ENCODE results near the gene TMEM63A.
"Not testable (repeated sequence)": the region's sequence is repeated elsewhere in the genome, so short reads cannot be mapped to it uniquely, and the experiment has no call there.

TMEM63A gene

GRCh38 chr1:225908773-225909172 is 26.6 kb upstream of the TMEM63A start:
- DNase-seq (ENCODE audit: low read depth) = no peak

GRCh38 chr1:225908013-225908640 is 25.9 kb upstream of the TMEM63A start:
- no peak for DNase-seq (ENCODE audit: low read depth)

GRCh38 chr1:225907341-225907740 is 25.2 kb upstream of the TMEM63A start:
- DNase-seq (ENCODE audit: low read depth) = no peak

GRCh38 chr1:225906467-225906866 is 24.3 kb upstream of the TMEM63A start:
- DNase-seq (ENCODE audit: low read depth) = no peak

GRCh38 chr1:225903623-225904022 is 21.4 kb upstream of the TMEM63A start:
- DNase-seq (ENCODE audit: low read depth) = no peak

- no peak for DNase-seq (ENCODE audit: low read depth)
Measured at GRCh38 chr1:225899044-225899925, 17.1 kb upstream of the TMEM63A start.

- DNase-seq (ENCODE audit: low read depth) = no peak
Measured at GRCh38 chr1:225897595-225898514, 15.7 kb upstream of the TMEM63A start.

GRCh38 chr1:225896937-225897549 is 14.9 kb upstream of the TMEM63A start:
- DNase-seq (ENCODE audit: low read depth) = no peak

- DNase-seq (ENCODE audit: low read depth) = no peak
Measured at GRCh38 chr1:225896494-225896893, 14.3 kb upstream of the TMEM63A start.

GRCh38 chr1:225892307-225892706 is 10.1 kb upstream of the TMEM63A start:
- DNase-seq (ENCODE audit: low read depth) = no peak

GRCh38 chr1:225891229-225891972 is 9.2 kb upstream of the TMEM63A start:
- DNase-seq (ENCODE audit: low read depth) = no peak

GRCh38 chr1:225890346-225891228 is 8.4 kb upstream of the TMEM63A start:
- no peak for DNase-seq (ENCODE audit: low read depth)

- DNase-seq (ENCODE audit: low read depth) = no peak
Measured at GRCh38 chr1:225889743-225890142, 7.6 kb upstream of the TMEM63A start.

GRCh38 chr1:225888898-225889601 is 6.9 kb upstream of the TMEM63A start, which contains the start of gene LEFTY1:
LEFTY1 (minus strand) TSS chr1:225889146; CDS start chr1:225889066, 80 bp downstream.
- DNase-seq (ENCODE audit: low read depth) = no peak

- DNase-seq (ENCODE audit: low read depth) = no peak
Measured at GRCh38 chr1:225888289-225888897, 6.2 kb upstream of the TMEM63A start.

- not testable (repeated sequence) for DNase-seq (ENCODE audit: low read depth)
Measured at GRCh38 chr1:225887554-225888288, 5.5 kb upstream of the TMEM63A start.

- no peak for DNase-seq (ENCODE audit: low read depth)
Measured at GRCh38 chr1:225887030-225887314, 4.8 kb upstream of the TMEM63A start.
